Activated CD4-positive, alpha-beta T cell treated with anti-CD3 and anti-CD28 coated beads, Interleukin-2, amount 10 ng/mL, durations not matched to agents 7 days and 5 days (primary cell): ENCODE results near the gene STK11. TPM values are rescaled to one million over a fixed set of nuclear protein-coding genes. Genes with fewer than 3 reads are reported as not detected.

Source experiments
- CTCF ChIA-PET: fragments of 350-600 bp; sonication (Branson Sonifier 250); formaldehyde crosslinking; loops from one replicate; lab custom pipeline; 2021; ENCODE audit warnings: antibody characterized with exemption; lab: Charles Lee
- POLR2A ChIA-PET: fragments of 350-600 bp; sonication (Branson Sonifier 250); formaldehyde crosslinking; loops from one replicate; lab custom pipeline; 2021; ENCODE audit warnings: antibody characterized with exemption; lab: Charles Lee
- DNase-seq: peaks from one replicate; pipeline ENCODE4 v3.0.0-alpha.2; 2020
- H3K27ac Mint-ChIP-seq: one replicate; pipeline ENCODE4 v1.8.0; 2021; ENCODE audit warnings: mild to moderate bottlenecking, moderate library complexity, mixed read lengths
- H3K27me3 Mint-ChIP-seq: one replicate; pipeline ENCODE4 v1.8.0; 2021; ENCODE audit warnings: mixed read lengths
- H3K36me3 Mint-ChIP-seq: one replicate; pipeline ENCODE4 v1.8.0; 2021; ENCODE audit warnings: low read depth, mixed read lengths
- H3K4me1 Mint-ChIP-seq: one replicate; pipeline ENCODE4 v1.8.0; 2021; ENCODE audit warnings: mixed read lengths
- H3K4me3 Mint-ChIP-seq: one replicate; pipeline ENCODE4 v1.8.0; 2021; ENCODE audit warnings: mild to moderate bottlenecking, moderate library complexity, mixed read lengths
- H3K9me3 Mint-ChIP-seq: one replicate; pipeline ENCODE4 v1.8.0; 2021; ENCODE audit warnings: mixed read lengths
- total RNA-seq, 2 experiments: library from RNA; stranded (reverse); gene quantifications; one replicate each; pipeline ENCODE4 v1.2.3, GENCODE V29; 2021

Gene STK11, protein sequence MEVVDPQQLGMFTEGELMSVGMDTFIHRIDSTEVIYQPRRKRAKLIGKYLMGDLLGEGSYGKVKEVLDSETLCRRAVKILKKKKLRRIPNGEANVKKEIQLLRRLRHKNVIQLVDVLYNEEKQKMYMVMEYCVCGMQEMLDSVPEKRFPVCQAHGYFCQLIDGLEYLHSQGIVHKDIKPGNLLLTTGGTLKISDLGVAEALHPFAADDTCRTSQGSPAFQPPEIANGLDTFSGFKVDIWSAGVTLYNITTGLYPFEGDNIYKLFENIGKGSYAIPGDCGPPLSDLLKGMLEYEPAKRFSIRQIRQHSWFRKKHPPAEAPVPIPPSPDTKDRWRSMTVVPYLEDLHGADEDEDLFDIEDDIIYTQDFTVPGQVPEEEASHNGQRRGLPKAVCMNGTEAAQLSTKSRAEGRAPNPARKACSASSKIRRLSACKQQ
- 10 to 100 TPM; 71.7 to 82.0 TPM for total RNA-seq

GRCh38 chr19:1205114-1206099, at the start of gene STK11:
Gene STK11 (plus strand): TSS chr19:1205778. CDS start chr19:1206914, 1,136 bp downstream.
- DNase-seq = peak; percentile 99
- Mint-ChIP-seq H3K9me3 (no peaks in the 10 kb centered on the region), H3K36me3 (peaks cover 22% of the 10 kb centered on the region), H3K4me1 (peaks cover 30% of the 10 kb centered on the region), H3K27ac (peak within 1 kb of the TSS; percentile 89), H3K4me3 (peak within 1 kb of the TSS; percentile 97), H3K27me3 (no peaks in the 10 kb centered on the region)
- ChIA-PET POLR2A (no interaction called here), CTCF (interaction anchor here (1.7 kb wide), 1 partner anchor 9 kb away, joined by 5 read pairs; no protein-coding TSS in a partner anchor)

GRCh38 chr19:1156305-1156801, 49.2 kb upstream of the STK11 start:
- CTCF ChIA-PET = interaction anchor here (1.8 kb wide), 1 partner anchor 10 kb away, joined by 6 read pairs; no protein-coding TSS in a partner anchor
- Mint-ChIP-seq H3K27ac (no peak overlapping the region), H3K9me3 (no peaks in the 10 kb centered on the region), H3K4me1 (no peaks in the 10 kb centered on the region), H3K27me3 (no peaks in the 10 kb centered on the region), H3K4me3 (no peak overlapping the region), H3K36me3 (peaks cover 8% of the 10 kb centered on the region)
- POLR2A ChIA-PET = no interaction called here
- DNase-seq = no peak

DNA sequence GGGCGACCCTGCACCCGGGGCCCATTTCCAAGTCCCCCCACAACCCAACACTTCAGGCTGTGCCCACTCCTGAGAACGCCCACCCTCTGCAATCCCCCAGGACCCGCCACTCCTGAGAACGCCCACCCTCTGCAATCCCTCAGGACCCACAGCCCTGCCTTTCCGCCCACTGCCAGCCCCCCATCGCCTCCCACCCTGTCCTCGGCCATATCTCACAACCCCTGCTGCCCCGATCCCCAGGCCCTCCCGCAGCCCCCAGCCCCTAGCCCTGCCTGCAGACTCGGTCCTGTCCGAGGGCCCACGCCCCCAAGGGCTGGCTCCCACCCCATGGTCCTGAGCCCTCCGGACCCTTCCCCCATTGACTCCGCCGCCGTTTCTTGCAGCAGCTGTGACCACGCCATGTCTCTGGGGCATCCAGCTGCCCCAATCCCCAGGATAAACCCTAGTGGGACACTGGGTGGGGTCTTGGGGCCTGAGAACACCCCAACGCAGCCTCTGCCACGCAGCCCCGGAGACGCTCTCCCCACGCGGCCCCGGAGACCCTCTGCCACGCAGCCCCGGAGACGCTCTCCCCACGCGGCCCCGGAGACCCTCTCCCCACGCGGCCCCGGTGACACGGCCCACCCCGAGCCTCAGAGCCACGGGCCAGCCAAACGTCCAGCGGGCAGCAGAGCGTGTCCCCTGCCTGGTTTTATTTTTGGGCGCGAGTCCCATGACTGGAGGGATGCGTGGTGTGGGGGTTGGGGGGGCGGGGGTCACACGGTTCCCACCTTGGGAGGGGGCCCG, 48.6 kb upstream of the STK11 start:
- no peaks in the 10 kb centered on the region for H3K4me1 Mint-ChIP-seq
- no peaks in the 10 kb centered on the region for H3K27me3 Mint-ChIP-seq
- peaks cover 3% of the 10 kb centered on the region for H3K36me3 Mint-ChIP-seq
- no peak overlapping the region for H3K4me3 Mint-ChIP-seq
- no peak overlapping the region for H3K27ac Mint-ChIP-seq
- no peaks in the 10 kb centered on the region for H3K9me3 Mint-ChIP-seq
- POLR2A ChIA-PET = no interaction called here
- DNase-seq = no peak
- CTCF ChIA-PET = no interaction called here

DNA sequence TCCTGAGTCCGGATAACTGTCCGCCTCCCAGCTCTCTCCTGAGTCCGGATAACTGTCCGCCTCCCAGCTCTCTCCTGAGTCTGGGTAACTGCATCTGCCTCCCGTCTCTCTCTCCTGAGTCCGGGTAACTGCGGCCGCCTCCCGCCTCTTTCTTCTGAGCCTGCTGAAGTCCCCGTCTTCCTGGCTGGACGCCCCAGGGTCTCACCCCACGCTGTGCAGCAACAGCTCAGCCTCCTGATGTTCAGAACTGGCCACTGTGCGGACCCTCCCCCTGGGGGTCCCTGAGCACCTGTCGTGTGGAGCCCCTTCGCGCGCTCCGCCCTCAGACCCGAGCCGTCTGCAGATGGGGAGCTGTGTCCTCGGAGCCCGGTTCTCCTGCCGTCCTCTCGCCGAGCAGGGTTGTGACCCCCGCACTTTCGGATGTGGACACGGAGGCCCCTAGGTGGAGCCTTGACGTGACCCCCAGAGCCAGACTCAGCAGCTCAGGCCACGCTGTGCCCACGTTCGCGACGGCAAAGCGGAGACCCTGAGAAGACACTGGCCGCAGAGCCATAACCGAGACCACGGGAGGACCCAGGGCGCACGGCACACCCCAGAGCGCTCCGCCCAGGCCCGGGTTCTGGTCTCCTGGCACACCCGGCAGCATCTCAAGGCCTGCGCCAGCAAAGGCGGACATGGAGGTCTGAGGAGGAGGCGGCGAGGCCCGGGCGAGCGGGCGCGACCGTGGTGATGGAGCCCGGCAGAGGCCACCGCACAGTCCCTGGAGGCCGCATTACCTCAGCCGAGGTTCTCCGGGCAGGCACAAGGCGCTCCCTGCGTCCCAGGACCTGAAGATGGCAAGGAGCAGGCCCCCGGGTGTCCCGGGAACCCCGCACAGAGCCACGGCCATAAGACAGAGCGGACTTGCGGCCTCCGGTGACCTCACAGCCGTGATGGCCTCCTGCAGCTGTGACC, 47.4 kb upstream of the STK11 start:
- CTCF ChIA-PET = interaction anchor here (0.6 kb wide), 1 partner anchor 36 kb away, joined by 4 read pairs; no protein-coding TSS in a partner anchor
- Mint-ChIP-seq H3K4me1 (peaks cover 5% of the 10 kb centered on the region), H3K9me3 (no peaks in the 10 kb centered on the region), H3K4me3 (no peak overlapping the region), H3K36me3 (no peaks in the 10 kb centered on the region), H3K27me3 (no peaks in the 10 kb centered on the region), H3K27ac (no peak overlapping the region)
- DNase-seq = no peak
- POLR2A ChIA-PET = no interaction called here

DNA sequence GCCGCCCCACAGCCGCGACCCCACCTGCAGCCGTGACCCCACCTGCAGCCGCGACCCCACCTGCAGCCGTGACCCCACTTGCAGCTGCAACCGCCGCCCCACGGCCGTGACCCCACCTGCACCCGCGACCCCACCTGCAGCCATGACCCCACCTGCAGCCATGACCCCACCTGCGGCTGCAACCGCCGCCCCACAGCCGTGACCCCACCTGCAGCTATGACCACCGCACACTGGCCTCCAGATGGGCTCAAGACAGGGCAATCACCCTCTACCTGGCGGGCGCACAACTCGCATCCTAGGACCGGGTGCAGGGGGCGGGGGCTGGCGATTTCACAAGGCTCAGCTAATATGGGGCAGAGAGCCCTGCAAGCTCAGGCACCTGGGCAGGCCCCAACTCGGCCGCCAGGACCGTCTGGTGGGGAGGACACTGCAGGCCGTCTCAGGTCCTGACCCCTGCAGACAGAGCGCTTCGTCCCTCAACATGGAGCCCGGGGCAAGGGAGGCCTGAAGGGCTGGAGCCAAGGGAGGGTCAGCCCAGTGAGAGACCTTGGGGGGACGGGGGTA, 46.6 kb upstream of the STK11 start:
- H3K36me3 Mint-ChIP-seq = no peaks in the 10 kb centered on the region
- ChIA-PET CTCF (no interaction called here), POLR2A (no interaction called here)
- H3K4me3 Mint-ChIP-seq = no peak overlapping the region
- DNase-seq = no peak
- H3K4me1 Mint-ChIP-seq = peaks cover 5% of the 10 kb centered on the region
- no peaks in the 10 kb centered on the region for H3K9me3 Mint-ChIP-seq
- H3K27ac Mint-ChIP-seq = no peak overlapping the region
- H3K27me3 Mint-ChIP-seq = no peaks in the 10 kb centered on the region

GRCh38 chr19:1159864-1160595, 45.5 kb upstream of the STK11 start:
- no peaks in the 10 kb centered on the region for H3K9me3 Mint-ChIP-seq
- ChIA-PET POLR2A (no interaction called here), CTCF (no interaction called here)
- H3K4me1 Mint-ChIP-seq = peaks cover 5% of the 10 kb centered on the region
- H3K4me3 Mint-ChIP-seq = no peak overlapping the region
- H3K36me3 Mint-ChIP-seq = no peaks in the 10 kb centered on the region
- no peaks in the 10 kb centered on the region for H3K27me3 Mint-ChIP-seq
- DNase-seq = no peak
- H3K27ac Mint-ChIP-seq = no peak overlapping the region

GRCh38 chr19:1161716-1162115, 43.9 kb upstream of the STK11 start:
- Mint-ChIP-seq H3K4me1 (peaks cover 5% of the 10 kb centered on the region), H3K4me3 (no peak overlapping the region)

GRCh38 chr19:1162404-1163282, 42.9 kb upstream of the STK11 start:
- POLR2A ChIA-PET = no interaction called here

More at GRCh38 chr19:1161716-1162115, 43.9 kb upstream of the STK11 start:
- ChIA-PET CTCF (no interaction called here), POLR2A (no interaction called here)
- Mint-ChIP-seq H3K27ac (no peak overlapping the region), H3K9me3 (no peaks in the 10 kb centered on the region), H3K36me3 (peaks cover 2% of the 10 kb centered on the region), H3K27me3 (no peaks in the 10 kb centered on the region)
- DNase-seq = no peak

DNA sequence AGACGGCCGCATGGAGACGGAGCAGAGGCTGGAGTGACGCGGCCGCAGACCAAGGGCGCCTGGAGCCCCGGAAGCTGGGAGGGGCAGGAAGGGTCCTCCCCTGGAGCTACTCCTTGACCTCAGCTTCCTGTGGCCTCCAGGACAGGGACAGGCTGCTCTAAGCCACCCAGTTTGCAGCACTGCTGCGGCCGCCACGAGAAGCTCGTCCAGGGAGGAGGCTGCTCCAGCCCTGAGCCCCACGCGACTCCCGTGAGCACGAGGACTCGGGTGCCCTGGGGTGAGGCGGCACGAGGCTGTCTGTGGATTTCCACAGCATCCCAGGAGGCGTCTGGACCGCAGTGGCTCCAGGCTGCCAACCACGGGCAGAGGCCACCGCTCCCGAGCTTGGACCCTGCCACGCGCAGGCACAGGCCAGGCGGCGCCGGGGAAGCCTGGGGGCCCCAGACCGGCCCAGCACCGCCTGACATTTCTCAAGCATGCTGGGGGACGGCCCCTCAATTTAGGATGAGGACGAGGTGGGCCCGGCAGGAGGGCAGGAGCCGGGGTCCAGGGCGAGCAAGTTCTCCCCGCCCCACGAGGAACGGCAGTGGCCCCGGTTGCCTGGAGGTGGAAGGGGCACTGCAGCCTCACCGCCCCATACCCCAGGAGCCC, 42.2 kb upstream of the STK11 start:
- no peaks in the 10 kb centered on the region for H3K9me3 Mint-ChIP-seq
- H3K4me3 Mint-ChIP-seq = no peak overlapping the region
- ChIA-PET POLR2A (no interaction called here), CTCF (no interaction called here)
- H3K27me3 Mint-ChIP-seq = no peaks in the 10 kb centered on the region
- no peak overlapping the region for H3K27ac Mint-ChIP-seq
- H3K36me3 Mint-ChIP-seq = peaks cover 4% of the 10 kb centered on the region
- no peak for DNase-seq
- H3K4me1 Mint-ChIP-seq = peaks cover 5% of the 10 kb centered on the region

More at GRCh38 chr19:1162404-1163282, 42.9 kb upstream of the STK11 start:
- CTCF ChIA-PET = no interaction called here
- peaks cover 4% of the 10 kb centered on the region for H3K36me3 Mint-ChIP-seq
- no peak overlapping the region for H3K27ac Mint-ChIP-seq
- no peak for DNase-seq
- H3K9me3 Mint-ChIP-seq = no peaks in the 10 kb centered on the region
- peaks cover 5% of the 10 kb centered on the region for H3K4me1 Mint-ChIP-seq
- H3K4me3 Mint-ChIP-seq = no peak overlapping the region
- H3K27me3 Mint-ChIP-seq = no peaks in the 10 kb centered on the region
